ENCODE measurements around the gene L3MBTL1.

L3MBTL1 gene

DNA sequence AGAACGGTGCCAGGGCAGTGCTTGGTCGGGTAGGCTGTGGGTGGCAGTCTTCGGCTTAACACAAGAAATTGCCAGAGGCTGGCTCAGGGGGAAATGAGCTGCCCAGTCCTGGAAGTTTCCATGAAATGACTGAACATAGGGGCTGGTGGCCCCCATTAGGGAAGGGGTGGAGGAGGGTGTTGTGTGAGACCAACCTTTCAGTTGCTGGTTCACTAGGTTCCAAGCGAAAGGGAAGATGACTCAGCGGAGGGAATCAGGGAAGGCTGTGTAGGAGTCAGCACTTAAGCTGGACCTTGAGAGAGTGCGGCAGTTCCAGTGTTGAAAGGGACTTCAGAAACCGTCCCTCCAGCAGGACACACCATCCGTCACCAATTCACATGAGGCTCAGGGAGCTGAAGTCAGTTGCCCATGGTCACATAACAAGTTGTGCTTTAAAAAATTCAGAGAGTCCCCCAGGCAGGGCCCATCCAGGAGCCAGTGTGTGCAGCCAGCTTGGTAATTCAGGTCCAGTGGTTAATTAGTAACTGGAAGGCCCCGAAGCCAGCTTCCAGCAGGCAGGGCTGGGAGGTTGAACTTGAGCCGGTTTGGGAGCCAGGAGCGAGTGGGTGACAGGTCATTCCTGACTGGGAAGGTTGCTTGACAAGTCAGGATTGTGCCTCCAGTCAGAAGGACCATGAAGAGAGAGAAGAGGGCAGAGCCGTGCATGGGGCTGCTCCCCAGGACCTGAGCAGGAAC lies 51.1 kb downstream of the L3MBTL1 start, which contains the start of gene SGK2:
Gene SGK2 (plus strand): TSS at position 616 of the 735 bp plus-strand sequence. CDS start 7,469 bp downstream, outside the sequence.
- no peak for DNase-seq (ENCODE audit: low read depth in 2 of 2, low spot score in 1 of 2)

DNA sequence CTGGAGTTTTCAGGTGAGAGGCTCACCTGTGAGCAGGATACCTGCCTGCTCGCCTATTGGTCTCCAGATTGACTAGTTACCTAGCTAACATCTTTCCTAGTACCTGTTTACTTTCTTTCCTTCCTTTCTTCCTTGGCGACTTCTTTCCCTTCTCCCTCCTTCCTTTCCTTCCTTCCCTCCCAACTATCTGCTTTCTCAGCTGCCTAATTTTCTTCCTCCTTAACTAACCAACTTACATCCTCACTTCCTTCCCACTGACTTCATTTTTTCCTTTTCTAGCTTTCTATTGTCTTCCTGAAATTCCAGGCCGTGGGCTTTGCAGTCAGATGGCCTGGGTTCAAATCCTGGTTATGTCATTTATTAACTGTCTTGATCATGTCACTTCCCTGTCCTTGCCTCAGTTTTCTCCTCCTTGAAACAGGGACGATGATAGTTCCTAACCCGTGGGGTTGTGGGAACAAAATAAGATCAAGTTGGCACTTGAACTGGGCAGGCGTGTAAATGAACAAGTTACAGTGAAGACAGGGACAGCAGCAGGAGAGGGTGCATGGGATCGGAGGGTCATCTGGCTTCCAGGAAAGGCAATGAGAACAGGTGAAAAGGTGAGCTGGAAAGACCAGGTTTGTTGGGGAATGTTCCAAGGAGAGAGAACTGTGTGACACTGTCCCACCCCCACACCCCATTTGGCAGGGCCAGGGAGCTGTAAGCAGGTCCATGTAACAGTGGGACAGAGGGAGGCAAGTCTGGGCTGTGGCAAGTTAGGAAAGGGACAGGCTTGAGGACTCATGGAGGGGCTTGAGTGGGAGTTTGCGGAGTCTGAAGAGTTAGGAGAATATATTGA lies 51.9 kb downstream of the L3MBTL1 start:
- DNase-seq (ENCODE audit: low read depth in 2 of 2, low spot score in 1 of 2): no peak

DNA sequence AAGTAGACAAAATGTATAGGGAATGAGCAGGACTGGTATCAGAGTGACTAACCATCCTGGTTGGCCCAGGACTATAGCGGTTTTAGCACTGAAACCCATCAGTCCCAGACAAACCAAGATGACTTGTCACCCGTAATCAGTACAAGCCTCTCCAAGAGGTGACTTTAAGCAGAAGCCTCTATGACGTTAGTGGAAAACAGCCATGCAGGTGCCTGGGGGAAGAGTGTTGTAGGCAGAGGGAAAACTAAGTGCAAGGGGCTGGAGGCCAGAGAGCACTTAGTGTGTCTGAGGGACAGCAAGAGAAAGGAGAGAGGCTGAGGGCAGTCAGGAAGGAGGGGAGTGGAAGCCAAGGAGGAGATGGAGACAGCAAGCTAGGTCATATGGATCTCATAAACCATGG lies 53.5 kb downstream of the L3MBTL1 start:
- DNase-seq (ENCODE audit: low read depth in 2 of 2, low spot score in 1 of 2): no peak

DNA sequence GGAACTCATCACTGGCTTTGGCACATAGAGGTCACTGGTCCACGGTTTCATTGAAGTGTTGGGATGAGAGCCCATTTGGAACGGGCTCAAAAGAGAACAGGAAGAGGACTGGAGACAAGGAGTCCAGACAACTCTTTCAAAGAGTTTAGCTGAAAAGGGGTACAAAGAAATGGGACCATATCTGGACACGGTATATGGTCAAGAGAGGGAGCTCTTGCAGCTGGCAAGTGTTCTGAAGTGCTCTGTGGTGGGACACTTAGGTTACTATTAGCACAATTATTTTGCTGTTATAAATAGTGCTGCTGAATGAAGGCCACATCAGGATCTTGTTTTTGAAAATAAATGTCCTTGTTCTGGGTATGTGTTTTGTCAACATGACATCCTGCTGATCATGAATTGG lies 55.9 kb downstream of the L3MBTL1 start:
- DNase-seq (ENCODE audit: low read depth in 2 of 2, low spot score in 1 of 2): no peak

DNA sequence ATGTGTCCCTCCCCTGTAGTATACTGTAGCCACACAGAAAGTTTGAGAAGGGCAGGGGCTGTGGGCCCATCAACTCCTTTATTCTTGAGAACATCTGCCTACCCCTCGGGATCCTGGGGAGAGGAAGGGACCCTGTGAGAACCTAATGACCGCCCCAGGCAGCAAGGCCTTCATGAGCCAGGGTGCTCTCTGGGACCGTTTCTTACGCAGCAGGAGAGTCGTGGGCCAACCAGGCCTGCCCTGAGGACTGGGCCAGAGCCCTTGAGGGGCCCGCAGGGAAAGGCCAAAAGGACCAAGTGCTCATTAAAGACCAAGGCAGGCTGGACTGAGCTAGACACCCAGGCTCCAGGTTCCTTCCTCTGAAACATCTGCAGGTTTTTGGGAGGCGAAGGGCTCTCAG lies 56.5 kb downstream of the L3MBTL1 start:
- no peak for DNase-seq (ENCODE audit: low read depth in 2 of 2, low spot score in 1 of 2)

DNA sequence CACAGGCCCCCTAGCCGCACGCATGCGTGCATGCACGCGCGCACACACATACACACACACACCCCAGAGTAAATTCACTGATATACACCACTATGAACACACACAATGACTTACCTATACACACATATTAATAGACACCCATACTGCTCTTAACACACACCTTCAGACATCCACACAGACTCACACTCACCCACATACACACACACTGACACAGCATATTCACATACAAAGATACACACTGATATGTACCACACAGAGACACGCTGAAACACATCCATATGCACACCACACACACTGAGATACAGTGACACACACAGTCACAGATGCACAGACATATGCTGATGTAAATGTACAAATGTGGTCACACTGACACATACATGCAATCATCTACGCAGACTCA lies 57.0 kb downstream of the L3MBTL1 start:
- DNase-seq (ENCODE audit: low read depth in 2 of 2, low spot score in 1 of 2): no peak

DNA sequence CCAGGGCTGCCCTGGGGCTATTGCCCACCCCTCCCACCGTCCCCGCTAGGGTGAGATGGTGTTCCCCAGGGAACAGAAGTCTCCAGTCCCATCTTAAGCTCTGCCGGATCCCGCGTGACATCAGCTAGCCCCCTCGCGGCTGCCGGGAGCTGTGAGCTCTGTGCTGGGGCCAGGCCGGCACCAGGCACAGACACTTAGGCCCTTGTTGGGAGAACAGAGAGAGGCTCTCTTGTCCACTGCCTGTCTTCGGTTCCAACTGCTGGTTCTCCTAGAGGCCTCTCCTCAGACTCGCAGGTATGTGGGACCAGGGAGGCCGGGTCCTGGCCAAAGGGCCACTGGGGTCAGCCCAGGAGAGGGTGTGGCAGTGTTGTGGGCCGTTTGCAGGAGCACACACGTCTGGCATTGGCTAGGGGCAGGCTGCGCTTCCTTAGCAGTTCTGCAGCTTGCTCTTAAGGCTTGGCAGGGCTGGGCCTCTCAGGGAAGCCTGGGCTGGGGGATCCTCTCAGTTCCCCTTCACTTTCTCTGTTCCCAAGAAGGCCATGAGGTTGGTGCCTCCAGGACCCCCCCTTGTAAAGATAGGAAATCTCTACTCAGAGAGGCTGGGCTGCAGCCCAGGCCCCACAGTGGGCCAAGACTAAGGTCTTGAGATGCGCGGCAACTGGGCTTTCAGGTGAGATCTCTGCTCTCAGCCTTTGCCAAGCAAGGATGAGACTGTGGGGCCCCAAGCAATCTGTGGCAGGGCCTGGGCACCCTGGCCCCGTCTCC lies 57.7 kb downstream of the L3MBTL1 start:
- DNase-seq (ENCODE audit: low read depth in 2 of 2, low spot score in 1 of 2): no peak

DNA sequence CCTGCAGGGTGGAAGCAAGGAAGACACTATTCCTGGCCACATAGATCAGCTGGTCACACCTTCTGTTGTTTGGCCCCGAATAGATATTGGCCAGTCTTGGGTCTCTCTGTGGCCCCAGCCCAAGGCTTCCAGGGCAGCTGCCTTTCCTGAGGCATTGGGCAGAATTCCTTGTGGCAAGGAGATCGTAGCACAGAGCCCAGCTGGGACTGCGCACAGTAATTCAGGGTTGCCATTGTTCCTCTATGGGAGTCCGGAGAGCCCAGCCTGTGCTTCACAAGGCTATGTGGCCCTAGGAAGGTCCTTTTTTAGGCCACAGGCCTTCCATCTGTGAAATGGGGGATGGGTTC lies 58.2 kb downstream of the L3MBTL1 start:
- DNase-seq (ENCODE audit: low read depth in 2 of 2, low spot score in 1 of 2): no peak

DNA sequence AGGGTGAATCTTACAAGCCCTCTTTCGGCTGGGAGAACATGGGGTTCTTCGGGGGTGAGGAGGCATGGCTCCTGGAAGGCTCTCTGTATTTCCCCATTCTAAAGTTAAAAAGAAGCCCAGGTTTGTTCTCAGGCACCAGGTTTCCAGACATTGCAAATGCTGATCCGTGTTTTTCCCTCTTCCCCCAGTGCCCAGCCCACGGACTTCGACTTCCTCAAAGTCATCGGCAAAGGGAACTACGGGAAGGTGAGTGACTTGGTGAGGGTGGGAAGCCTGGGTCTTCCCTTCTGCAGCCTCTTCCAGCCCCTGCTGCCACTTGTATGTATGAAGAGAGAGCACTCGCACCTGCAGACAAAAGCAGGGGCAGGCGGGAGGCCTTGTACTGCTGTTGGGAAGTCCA lies 60.0 kb downstream of the L3MBTL1 start:
- no peak for DNase-seq (ENCODE audit: low read depth in 2 of 2, low spot score in 1 of 2)

DNA sequence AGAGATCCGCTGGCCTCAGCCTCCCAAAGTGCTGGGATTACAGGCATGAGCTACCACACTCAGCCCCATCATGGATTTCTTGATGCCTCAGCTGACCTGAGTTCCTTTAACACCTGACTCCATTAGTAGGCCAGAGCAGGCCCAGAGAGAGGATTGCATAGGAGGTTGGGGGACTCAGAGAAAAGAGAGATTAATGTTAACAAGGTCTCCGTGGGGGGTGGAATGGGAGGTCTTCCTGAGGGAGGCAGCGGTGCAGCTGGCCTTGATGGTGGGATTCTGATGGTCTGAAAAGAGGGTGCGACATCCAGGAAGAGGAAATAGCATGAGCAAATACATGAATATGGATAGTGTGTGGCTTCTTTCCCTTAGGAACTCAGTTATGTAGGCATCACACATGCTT lies 61.2 kb downstream of the L3MBTL1 start:
- DNase-seq (ENCODE audit: low read depth in 2 of 2, low spot score in 1 of 2): no peak

DNA sequence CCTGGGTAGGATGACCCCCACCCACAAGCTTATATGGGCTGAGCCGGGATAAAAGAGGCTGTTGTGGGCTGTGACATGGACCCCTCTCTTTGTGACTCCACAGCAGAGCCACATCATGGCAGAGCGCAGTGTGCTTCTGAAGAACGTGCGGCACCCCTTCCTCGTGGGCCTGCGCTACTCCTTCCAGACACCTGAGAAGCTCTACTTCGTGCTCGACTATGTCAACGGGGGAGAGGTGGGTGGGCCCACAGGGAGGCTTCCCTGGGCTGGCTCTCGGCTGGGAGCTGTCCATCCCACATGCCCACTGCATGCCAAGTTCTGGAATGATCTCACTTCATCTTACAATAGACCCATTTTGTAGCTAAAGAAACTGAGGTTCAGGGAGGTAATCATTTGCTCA lies 61.8 kb downstream of the L3MBTL1 start:
- no peak for DNase-seq (ENCODE audit: low read depth in 2 of 2, low spot score in 1 of 2)

DNA sequence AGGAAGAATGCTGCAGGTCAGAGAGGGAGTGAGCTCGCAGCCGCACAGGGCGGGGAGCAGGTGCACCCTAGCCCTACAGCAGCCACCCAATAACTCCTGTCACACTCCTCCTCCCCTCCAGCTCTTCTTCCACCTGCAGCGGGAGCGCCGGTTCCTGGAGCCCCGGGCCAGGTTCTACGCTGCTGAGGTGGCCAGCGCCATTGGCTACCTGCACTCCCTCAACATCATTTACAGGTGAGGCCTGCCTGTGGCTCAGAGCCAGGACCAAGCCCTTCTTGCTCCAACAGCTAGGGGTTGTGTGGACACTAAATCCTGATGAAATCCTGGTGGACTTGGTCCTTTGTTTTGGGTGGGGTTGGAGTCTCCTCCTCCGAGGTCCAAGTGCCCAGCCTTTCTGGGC lies 63.0 kb downstream of the L3MBTL1 start:
- no peak for DNase-seq (ENCODE audit: low read depth in 2 of 2, low spot score in 1 of 2)

DNA sequence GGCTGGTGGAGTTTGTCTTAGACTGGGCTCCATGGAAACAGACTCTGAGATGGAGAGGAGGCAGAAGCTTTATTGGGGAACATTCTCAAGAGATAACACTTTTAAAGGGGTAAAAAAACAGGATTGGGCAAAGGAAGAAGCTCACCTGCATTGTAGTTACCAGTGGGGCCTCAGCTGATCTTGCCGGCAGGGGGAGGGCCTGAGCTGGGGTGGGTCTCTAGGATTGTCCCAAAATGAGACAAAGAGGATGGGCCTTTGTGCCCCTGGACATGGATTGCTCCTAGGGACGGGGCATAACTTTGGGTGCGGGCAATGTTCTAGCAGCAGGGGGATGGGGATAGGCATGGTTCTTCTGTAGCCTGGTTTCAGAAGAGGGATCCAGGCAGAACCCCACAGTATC lies 63.8 kb downstream of the L3MBTL1 start:
- DNase-seq (ENCODE audit: low read depth in 2 of 2, low spot score in 1 of 2): no peak

DNA sequence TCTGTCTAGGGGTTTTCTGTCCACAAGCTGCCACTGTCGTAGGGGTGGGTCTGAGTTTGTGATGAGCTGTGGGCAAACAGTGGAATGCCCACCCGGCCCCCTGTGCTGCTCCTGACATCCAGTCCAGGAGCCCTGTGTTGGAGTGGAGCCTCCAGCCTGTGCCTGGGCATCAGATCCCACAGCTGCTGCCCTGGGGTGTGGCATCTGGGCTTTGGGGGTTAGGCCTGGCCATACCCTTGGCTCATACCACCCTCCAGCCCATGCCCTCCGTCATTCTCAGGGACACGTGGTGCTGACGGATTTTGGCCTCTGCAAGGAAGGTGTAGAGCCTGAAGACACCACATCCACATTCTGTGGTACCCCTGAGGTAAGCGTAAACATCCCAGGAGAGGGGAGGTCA lies 64.3 kb downstream of the L3MBTL1 start:
- no peak for DNase-seq (ENCODE audit: low read depth in 2 of 2, low spot score in 1 of 2)

DNA sequence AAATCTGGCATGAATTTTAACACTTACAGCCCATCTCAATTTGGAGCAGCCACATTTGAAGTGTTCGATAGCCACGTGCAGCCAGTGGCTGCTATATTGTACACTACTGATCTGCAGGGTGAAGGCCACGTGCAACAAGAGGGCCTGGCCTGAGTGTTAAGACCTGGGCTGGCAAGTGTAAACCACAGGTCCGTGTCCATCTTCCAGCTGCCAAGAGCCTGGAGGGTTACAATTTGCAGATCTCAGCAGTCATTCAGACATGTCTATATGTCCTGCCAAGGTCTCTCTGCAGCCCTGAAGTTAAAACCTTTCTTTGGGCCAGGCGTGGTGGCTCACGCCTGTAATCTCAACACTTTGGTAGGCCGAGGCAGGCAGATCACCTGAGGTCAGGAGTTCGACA lies 65.4 kb downstream of the L3MBTL1 start:
- DNase-seq (ENCODE audit: low read depth in 2 of 2, low spot score in 1 of 2): no peak

DNA sequence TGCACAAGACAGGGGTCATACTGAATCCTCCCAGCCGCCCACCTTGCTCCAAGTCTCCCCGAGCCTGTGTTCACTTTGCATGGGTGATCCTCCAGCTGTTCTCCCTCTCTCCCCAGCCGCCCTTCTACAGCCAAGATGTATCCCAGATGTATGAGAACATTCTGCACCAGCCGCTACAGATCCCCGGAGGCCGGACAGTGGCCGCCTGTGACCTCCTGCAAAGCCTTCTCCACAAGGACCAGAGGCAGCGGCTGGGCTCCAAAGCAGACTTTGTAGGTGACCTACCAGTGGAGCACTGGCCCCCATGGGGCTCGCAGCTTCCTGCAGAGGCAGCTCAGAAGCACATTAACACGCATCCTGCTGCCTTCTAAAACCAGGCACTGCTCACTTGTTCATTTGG lies 68.6 kb downstream of the L3MBTL1 start:
- DNase-seq (ENCODE audit: low read depth in 2 of 2, low spot score in 1 of 2): no peak

DNA sequence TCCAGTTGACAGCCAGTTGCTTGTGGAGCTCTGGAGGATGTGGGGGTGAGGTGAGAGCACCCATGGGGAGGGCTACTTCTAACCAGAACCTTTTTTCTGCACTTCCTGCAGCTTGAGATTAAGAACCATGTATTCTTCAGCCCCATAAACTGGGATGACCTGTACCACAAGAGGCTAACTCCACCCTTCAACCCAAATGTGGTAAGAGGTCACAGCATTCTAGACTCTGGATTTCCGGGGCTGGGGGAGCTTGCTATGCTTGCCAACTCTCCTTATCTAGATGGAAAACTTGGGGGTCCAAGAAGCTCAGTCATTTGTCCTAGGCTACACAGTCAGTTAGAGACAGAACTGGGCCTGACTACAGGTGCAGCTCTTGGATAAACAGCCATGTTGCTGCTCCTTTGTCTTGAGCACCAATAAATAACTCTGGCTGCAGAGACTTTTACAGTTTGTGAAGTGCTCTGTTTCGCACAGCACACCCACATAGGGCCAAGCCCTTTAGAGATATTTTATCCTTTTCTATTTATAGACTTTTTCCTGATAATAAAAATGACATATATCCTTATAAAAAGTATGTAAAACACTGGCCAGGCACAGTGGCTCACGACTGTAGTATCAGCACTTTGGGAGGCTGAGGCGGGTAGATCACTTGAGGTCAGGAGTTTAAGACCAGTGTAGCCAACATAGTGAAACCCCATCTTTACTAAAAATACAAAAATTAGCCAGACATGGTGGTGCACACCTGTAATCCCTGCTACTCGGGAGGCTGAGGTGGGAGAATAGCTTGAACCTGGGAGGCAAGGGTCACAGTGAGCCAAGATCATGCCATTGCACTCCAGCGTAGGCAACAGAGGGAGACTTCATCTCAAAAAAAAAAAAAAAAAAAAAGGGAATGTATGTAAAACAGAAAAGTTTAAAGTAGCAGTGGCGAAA lies 72.6 kb downstream of the L3MBTL1 start:
- no peak for DNase-seq (ENCODE audit: low read depth in 2 of 2, low spot score in 1 of 2)

DNA sequence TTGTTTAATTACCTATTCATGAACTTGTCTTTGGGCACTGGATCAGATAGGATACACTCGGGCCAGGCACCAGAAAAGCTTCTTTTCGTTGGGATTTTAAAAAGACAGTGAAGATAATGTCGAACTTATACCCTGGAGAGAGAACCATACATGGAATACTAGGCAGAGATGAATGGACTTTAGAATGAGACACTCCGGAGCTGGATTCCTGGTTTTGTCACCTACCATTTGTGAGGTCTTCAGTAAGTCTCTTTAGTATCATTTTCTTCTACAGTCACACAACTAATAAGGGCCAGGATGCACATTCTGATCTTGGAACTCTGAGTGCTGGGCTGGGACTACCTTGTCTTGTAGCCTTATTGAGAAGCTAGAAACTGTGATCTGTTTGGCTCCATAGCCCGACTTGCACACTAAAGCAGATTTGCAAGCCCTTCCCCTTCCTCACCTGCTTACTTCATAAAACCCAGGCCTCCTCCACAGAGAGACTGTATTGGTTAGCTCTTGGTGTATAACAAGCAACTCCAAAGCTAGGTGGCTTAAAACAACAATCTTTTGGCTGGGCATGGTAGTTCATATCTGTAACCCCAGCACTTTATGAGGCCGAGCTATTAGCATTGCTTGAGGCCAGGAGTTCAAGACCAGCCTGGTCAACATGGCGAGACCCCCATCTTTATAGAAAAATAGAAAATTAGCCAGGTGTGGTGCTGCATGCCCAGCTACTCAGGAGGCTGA lies 75.8 kb downstream of the L3MBTL1 start:
- DNase-seq (ENCODE audit: low read depth in 2 of 2, low spot score in 1 of 2): no peak

DNA sequence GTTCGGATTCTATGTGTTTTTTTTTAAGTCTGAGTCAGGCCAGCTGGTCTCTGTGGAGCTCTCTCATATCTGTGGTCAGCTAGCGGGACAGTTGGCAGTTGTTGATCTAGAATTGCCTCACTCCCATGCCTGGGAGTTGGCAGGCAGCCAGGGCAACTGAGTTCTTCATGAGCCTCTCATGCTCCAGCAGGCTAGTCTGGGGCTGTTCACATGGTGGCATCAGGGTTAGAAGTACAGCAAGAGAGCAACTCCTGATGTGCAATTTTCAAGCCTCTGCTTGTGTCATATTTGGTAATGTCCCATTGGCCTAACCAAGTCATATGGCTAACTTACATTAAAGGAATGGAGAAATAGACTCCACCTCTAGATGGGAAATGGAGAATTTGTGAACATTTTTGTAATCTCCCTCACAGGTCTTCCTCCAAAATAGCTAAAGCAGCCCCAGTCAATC lies 76.5 kb downstream of the L3MBTL1 start:
- DNase-seq (ENCODE audit: low read depth in 2 of 2, low spot score in 1 of 2): no peak

Measured in stimulated activated CD8-positive, alpha-beta memory T cell treated with anti-CD3 and anti-CD28 coated beads, Interleukin-4, amount 100 ng/mL, for 4 hours (primary cell).